Stimulated activated CD4-positive, alpha-beta T cell treated with anti-CD3 and anti-CD28 coated beads, Interleukin-15, amount 100 ng/mL, for 48 hours (primary cell): Measurements from ENCODE around the gene ZBTB43.

Experiments used
- DNase-seq, 2 donors: peaks; one replicate each; pipeline ENCODE4 v3.0.0-alpha.2; 2020; ENCODE audit warnings: low read depth in 2 of 2

The ZBTB43 gene

GRCh38 chr9:126830827-126831226 lies 26.0 kb downstream of the ZBTB43 start:
- DNase-seq, result no peak

- no peak for DNase-seq
These were observed 27.6 kb downstream of the ZBTB43 start for GRCh38 chr9:126832440-126832839.

GRCh38 chr9:126833020-126833419 lies 28.2 kb downstream of the ZBTB43 start:
- DNase-seq, result no peak

- no peak for DNase-seq
These were observed 29.0 kb downstream of the ZBTB43 start for GRCh38 chr9:126833710-126834345.

- DNase-seq, result no peak
These were observed 29.8 kb downstream of the ZBTB43 start for GRCh38 chr9:126834672-126835071.

- DNase-seq, result no peak
These were observed 31.4 kb downstream of the ZBTB43 start for GRCh38 chr9:126836216-126836615.

GRCh38 chr9:126838055-126838811 lies 33.4 kb downstream of the ZBTB43 start:
- no peak for DNase-seq

GRCh38 chr9:126838895-126839294 lies 34.1 kb downstream of the ZBTB43 start:
- DNase-seq, result no peak

GRCh38 chr9:126839301-126839700 lies 34.5 kb downstream of the ZBTB43 start:
- no peak for DNase-seq

- DNase-seq, result no peak
These were observed 37.5 kb downstream of the ZBTB43 start for GRCh38 chr9:126842220-126842842.

- no peak for DNase-seq
These were observed 38.3 kb downstream of the ZBTB43 start for GRCh38 chr9:126842977-126843799.

- no peak for DNase-seq
These were observed 39.2 kb downstream of the ZBTB43 start for GRCh38 chr9:126844085-126844484.

- no peak for DNase-seq
These were observed 42.2 kb downstream of the ZBTB43 start for GRCh38 chr9:126847051-126847450.

- no peak for DNase-seq
These were observed 44.9 kb downstream of the ZBTB43 start for GRCh38 chr9:126849591-126850225.

- no peak for DNase-seq
These were observed 46.5 kb downstream of the ZBTB43 start for GRCh38 chr9:126851286-126851880.

- no peak for DNase-seq
These were observed 47.3 kb downstream of the ZBTB43 start for GRCh38 chr9:126852086-126852688.

GRCh38 chr9:126853667-126854066 lies 48.8 kb downstream of the ZBTB43 start:
- no peak for DNase-seq

GRCh38 chr9:126854734-126855133 lies 49.9 kb downstream of the ZBTB43 start:
- DNase-seq, result no peak

GRCh38 chr9:126856326-126856877 lies 51.6 kb downstream of the ZBTB43 start:
- DNase-seq, result no peak

GRCh38 chr9:126857261-126857960 lies 52.6 kb downstream of the ZBTB43 start:
- no peak for DNase-seq
